Sciatic nerve (tissue), 2 donors: Measurements from ENCODE around the gene ADGRE2. TPM values are rescaled to one million over a fixed set of nuclear protein-coding genes. Genes with fewer than 3 reads are reported as not detected.

Experiments used
- ATAC-seq: fragments of 200-7000 bp; cut with Tn5 transposase; one replicate; pipeline ENCODE4 v1.9.1; 2020; ENCODE audit warnings: mild to moderate bottlenecking, moderate library complexity
- DNase-seq: peaks from one replicate; pipeline ENCODE4 v3.0.0-alpha.2; 2020; ENCODE audit warnings: low spot score
- intact Hi-C: fragments of 100-400 bp; cut with DNase I; formaldehyde crosslinking; loops from one replicate; pipeline ENCODE4 v1.14.2; 2022
- total RNA-seq: library from RNA; stranded (reverse); fragmentation: NEBNext Ultra II Directional; extraction: Animal tissue kit (Norgen Biotek cat#: 25700); gene quantifications from one replicate; pipeline ENCODE4 v1.2.1, GENCODE V29; 2021
- donor health status: DM: no; HTN: no; CAD: no.
- donor health status: DM: no; HTN: no; CAD: no.

The ADGRE2 gene
- total RNA-seq, 1 donor from 2014 or later: 4.9 TPM

DNA sequence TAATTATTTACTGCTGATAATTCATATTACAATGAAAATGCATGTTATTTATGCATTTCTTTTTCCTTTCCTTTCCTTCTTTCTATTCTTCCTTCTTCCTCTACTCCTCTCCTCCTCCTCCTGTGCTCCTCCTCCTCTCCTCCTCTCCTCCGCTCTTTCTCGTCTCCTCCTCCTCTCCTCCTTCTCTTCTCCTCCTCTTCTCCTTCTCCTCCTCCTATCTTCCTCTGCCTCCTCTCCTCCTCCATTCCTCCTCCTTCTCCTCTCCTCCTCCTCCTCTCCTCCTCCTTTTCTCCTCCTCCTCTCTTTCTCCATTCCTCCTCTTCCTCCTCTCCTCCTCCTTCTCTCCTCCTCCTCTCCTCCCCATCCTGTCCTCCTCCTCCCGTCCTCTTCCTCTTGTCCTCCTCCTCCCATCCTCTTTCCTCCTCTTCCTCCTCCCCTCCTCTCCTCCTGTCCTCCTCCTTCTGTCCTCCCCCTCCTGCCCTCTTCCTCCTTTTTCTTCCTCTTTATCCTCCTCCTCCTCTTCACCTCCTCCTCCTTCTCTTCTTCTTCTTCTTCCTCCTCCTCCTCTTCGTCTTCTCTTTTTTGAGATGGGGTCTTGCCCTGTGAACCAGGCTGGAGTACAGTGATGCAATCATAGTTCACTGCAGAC is 14.7 kb downstream of the ADGRE2 start:
- intact Hi-C loops: no loop called here
- DNase-seq: no peak

DNA sequence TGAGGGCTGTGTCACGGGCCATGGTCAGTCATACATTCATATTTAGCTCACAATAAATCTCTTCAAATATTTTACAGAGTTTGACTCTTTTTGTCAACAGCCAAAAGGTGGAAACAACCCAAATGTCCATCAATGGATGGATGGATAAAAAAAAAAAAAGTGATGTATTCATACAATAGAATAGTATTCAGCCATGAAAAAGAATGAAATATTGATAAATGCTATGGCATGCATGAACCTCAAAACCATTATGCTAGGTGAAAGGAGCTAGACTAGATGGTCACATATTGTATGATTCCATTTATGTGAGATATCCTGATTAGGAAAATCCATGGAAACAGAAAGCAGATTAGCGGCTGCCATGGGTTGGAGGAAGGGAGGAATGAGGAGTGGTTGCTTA is 16.2 kb downstream of the ADGRE2 start:
- intact Hi-C loops: no loop called here
- no peak for DNase-seq
- no peak for ATAC-seq

More for the DNA sequence above, 14.7 kb downstream of the ADGRE2 start:
- ATAC-seq: no peak

DNA sequence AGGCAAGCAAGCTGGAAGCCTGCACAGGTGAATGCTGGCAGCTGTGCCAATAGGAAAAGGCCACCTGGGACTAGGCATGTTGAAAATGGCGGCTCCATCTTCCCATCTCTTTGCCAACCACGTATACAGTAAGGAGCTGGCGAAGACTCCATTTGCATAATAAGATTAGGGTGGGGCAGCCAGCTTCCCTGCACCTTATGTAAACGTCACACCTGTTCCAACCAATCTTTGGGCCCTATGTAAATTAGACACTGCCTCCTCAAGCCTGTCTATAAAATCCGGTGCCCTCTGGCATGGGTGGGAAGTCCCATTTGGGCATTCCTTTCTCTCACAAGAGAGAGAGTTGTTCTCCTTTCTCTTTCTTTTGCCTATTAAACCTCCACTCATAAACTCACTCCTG is 16.8 kb downstream of the ADGRE2 start:
- ATAC-seq (no peak), DNase-seq (no peak)
- intact Hi-C loops: no loop called here

DNA sequence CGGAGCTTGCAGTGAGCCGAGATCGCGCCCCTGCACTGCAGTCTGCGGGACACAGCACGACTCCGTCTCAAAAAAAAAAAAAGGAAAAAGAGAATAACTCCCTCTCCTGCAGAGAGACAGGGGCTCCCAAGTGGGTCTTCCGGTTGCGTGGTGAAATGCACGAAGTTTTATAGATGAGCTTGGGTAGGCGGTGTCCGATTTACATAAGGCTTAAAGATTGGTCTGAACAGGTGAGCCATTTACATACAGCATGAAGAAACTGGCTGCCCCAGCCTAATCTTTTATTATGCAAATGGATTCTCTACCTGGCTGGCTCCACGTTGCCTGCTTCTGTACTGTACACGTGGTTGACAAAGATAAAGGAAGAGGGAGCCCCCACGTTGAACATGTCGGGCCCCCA is 19.5 kb downstream of the ADGRE2 start:
- DNase-seq: no peak
- no peak for ATAC-seq
- intact Hi-C loops: no loop called here

DNA sequence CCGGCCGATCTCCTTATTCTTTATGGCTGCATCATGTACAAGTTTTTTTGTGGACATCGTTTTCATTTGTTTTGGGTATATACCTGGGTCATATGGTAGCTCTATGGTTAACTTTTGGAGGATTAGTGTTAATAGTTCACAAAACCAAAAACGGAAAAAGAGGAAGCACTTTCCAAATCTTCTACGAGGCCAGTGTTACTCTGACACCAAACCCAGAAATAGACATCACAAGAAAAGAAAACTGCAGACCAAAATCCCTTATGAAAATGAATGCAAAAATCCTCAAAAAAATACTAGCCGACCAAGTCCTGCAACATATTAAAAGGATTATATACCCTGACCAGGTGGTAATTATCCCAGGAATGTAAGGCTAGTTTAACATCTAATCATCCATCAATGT is 29.8 kb downstream of the ADGRE2 start:
- intact Hi-C loops: no loop called here
- DNase-seq (no peak), ATAC-seq (no peak)

- ATAC-seq (no peak), DNase-seq (no peak)
- intact Hi-C loops: no loop called here
Measured at GRCh38 chr19:14746886-14747285, 31.5 kb downstream of the ADGRE2 start.

GRCh38 chr19:14735915-14736314 is 42.4 kb downstream of the ADGRE2 start:
- DNase-seq (no peak), ATAC-seq (no peak)
- intact Hi-C loops: no loop called here

- no peak for ATAC-seq
- intact Hi-C loops: no loop called here
- DNase-seq: no peak
Measured at GRCh38 chr19:14733574-14733973, 44.8 kb downstream of the ADGRE2 start.

GRCh38 chr19:14732510-14732909 is 45.9 kb downstream of the ADGRE2 start:
- intact Hi-C loops: no loop called here
- ATAC-seq (no peak), DNase-seq (no peak)

DNA sequence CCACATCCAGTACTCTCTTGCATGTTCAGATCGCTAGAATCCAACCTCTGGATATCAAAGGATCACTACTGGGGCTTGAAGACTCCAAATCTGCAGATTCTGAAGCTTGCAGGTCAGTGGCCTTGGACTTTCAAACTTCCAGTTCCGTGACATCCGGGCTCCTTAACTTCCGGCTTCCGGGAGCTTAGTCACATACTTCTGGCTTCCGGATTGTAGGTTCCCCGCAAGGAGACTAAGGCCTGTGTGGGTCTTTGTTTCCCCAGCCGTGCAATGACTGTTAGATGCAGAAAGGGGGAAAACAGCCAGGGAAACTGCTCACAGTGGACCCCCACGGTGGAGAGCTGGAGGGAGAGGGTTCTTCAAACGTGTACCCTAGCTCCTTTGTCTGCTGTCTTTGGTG is 47.2 kb downstream of the ADGRE2 start:
- no peak for DNase-seq
- intact Hi-C loops: no loop called here
- no peak for ATAC-seq

DNA sequence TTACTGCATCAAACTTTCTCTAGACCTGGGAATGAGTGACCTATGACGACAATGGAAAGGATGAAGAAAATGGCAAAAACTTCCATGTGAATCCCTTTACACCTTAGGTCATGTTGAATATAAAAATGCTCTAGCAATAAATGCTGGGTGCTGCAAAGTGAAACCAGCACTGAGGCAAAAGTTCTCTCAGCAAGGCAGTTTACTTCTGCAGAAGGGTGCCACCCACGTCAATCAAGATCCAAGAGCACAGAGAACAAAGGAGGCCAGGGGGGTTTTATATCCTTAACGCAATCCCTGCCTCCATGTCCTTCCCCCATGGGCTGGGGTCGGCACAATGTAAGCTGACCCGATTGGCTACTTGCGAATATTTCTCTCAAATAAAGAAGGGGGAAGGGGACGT is 49.8 kb downstream of the ADGRE2 start:
- intact Hi-C loops: no loop called here

GRCh38 chr19:14722127-14722526 is 56.2 kb downstream of the ADGRE2 start:
- intact Hi-C loops: no loop called here
- ATAC-seq: no peak
- DNase-seq: no peak

More for the DNA sequence above, 49.8 kb downstream of the ADGRE2 start:
- ATAC-seq: no peak
- no peak for DNase-seq

GRCh38 chr19:14719162-14719561 is 59.2 kb downstream of the ADGRE2 start:
- DNase-seq (no peak), ATAC-seq (no peak)
- intact Hi-C loops: no loop called here

DNA sequence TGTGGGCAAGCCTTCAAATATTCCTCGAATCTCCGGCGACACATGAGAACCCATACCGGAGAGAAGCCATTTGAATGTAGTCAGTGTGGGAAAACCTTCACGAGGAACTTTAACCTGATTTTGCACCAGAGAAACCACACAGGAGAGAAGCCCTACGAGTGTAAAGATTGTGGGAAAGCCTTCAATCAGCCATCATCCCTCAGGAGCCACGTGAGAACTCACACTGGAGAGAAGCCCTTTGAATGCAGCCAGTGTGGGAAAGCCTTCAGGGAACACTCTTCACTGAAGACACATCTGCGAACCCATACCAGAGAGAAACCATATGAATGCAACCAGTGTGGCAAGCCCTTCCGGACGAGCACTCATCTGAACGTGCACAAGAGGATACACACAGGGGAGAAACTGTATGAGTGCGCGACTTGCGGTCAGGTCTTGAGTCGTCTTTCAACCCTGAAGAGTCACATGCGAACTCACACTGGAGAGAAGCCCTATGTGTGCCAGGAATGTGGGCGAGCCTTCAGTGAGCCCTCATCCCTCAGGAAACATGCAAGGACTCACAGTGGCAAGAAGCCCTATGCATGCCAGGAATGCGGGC is 59.7 kb downstream of the ADGRE2 start:
- intact Hi-C loops: no loop called here
- no peak for ATAC-seq
- no peak for DNase-seq

DNA sequence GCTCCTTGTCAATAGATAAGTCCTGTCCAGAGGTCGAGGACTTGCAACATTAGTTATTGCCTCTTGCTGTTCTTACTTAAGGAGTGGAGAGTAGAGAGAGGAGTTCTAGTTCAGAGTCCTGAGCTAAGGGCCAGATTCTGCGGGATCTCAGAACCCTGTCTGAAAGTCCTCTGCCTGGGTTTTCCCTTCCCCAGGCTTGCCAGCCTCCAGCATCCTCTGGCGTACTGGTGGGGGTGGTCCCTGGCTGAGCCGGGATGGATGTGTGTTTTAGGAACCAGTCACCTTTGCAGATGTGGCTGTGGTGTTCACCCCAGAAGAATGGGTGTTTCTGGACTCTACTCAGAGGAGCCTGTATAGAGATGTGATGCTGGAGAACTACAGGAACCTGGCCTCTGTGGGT is 62.5 kb downstream of the ADGRE2 start:
- intact Hi-C loops: no loop called here
- ATAC-seq: no peak
- DNase-seq: no peak

DNA sequence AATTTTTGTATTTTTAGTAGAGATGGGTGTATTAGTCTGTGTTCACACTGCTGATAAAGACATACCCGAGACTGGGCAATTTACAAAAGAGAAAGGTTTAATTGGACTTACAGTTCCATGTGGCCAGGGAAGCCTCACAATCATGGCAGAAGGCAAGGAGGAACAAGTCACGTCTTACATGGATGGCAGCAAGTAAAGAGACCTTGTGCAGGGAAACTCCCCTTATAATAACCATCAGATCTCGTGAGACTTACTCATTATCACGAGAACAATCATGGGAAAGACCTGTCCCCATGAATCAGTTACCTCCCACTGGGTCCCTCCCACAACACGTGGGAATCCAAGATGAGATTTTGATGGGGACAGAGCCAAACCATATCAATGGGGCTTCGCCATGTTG is 73.9 kb downstream of the ADGRE2 start:
- intact Hi-C loops: no loop called here
- no peak for DNase-seq
- no peak for ATAC-seq

- intact Hi-C loops: no loop called here
- DNase-seq (no peak), ATAC-seq (no peak)
Measured at GRCh38 chr19:14703833-14704232, 74.5 kb downstream of the ADGRE2 start.

- ATAC-seq (no peak), DNase-seq (no peak)
- intact Hi-C loops: no loop called here
Measured at GRCh38 chr19:14700711-14701375, 77.5 kb downstream of the ADGRE2 start.

DNA sequence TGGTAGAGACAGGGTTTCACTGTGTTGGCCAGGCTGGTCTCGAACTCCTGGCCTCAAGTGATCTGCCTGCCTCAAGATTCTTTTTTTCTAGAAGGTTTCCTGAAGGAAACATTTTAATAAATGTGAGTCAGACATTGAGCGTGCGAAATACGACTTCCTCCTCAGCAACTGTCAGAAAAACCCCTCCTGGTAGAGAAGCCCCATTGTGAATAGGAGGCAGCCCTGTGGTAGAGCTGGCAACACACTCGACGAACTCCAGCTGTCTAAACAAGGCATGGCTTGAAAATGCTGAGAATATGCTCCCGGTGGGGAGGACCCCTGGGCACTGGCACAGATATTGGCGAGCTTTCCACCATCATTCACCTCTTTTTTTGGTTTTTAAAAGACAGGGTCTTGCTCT is 78.7 kb downstream of the ADGRE2 start:
- intact Hi-C loops: no loop called here
- ATAC-seq: no peak
- DNase-seq: no peak

DNA sequence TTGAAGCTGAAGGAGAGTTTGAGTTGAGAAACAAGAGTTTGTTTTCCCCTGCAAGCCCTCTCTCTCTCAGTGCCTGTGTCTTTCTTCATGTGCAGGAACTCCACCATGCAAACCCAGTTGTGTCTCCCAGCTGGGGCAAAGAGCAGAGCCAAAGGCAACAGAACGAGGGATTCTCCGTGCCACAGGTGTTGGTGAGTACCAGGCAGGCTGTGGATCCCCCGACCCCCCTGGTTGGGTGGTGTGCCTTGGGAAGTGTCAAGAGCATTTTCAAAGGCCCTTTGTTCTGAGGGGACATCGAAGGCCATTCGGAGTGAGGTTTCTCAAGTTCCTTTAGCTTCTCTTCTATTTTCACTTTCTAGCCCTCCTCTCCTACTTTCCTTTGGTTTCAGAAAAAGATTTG is 82.9 kb downstream of the ADGRE2 start:
- DNase-seq: no peak

More for the DNA sequence above, 82.9 kb downstream of the ADGRE2 start:
- ATAC-seq: no peak
- intact Hi-C loops: no loop called here
